ENCODE measurements around the gene SNX33.

DNA sequence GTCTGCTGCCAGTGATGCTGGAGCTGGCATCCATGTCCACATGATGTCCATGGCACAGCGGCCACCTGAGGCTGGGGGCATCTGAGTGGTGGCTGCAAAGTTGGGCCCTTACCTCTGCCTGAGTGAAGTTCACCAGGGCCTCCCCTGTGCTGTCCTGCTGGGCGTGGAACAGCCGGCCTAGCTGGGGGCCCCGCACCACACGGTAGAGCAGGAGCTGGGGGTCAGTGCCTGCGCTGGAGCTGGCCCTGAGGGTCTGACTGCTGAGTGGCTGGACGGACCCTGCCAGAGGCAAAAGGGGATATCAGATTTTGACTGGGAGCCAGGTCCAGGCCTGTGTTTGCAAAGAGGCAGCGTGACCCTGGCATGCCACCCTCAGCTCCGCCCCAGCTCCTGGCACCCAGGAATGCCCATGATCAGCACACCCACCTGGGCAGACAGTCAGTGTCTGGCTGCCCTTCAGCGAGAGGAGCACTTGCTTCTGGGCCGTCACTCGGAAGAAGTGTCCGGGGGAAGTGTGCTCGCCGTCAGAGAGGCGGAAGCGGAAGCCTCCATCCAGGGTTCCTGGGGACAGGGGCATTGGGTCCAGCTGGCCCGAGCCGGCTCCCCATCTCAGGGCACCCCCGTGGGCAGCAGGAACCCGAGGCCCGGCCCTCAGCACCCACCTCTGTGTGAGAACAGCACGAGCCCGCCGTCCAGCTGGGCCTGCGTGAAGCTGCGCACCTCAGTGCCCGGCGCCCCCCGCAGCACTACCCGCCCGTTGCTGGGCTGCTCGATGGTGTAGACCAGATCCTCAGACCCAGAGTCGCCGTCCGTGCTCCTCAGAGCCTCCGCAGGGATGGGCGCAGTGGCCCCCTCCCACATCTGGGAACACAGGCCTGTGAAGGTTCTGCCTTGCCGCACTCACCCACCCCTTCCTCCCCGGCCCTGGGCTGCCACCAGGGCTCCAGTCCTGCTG, 34.7 kb downstream of the SNX33 start:
- TF ChIP-seq, protein P1, sequence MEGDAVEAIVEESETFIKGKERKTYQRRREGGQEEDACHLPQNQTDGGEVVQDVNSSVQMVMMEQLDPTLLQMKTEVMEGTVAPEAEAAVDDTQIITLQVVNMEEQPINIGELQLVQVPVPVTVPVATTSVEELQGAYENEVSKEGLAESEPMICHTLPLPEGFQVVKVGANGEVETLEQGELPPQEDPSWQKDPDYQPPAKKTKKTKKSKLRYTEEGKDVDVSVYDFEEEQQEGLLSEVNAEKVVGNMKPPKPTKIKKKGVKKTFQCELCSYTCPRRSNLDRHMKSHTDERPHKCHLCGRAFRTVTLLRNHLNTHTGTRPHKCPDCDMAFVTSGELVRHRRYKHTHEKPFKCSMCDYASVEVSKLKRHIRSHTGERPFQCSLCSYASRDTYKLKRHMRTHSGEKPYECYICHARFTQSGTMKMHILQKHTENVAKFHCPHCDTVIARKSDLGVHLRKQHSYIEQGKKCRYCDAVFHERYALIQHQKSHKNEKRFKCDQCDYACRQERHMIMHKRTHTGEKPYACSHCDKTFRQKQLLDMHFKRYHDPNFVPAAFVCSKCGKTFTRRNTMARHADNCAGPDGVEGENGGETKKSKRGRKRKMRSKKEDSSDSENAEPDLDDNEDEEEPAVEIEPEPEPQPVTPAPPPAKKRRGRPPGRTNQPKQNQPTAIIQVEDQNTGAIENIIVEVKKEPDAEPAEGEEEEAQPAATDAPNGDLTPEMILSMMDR (IDR thresholded peaks at IDR 0.05): no peak
- TF ChIP-seq EZH2 (IDR thresholded peaks at IDR 0.05) (no peak), EZH2phosphoT487 (IDR thresholded peaks at IDR 0.05) (no peak)
